DOHH2 (cell line): ENCODE results near the gene ELOA.

Experiments
- EZH2phosphoT487 ChIP-seq: fragments of 200-600 bp; sonication (generic); IDR thresholded peaks from 2 replicates; pipeline ENCODE4 v1.6.1; 2017; ENCODE audit warnings: borderline replicate concordance, mild to moderate bottlenecking, antibody characterized with exemption, low read length, moderate library complexity, mixed read lengths
- TF ChIP-seq, protein P1 (sequence below): fragments of 200-600 bp; sonication (generic); IDR thresholded peaks from one replicate; pipeline ENCODE4 v1.5.1; 2014; ENCODE audit warnings: antibody characterized with exemption, mild to moderate bottlenecking, low read depth, low read length; ENCODE audit not compliant: poor library complexity, severe bottlenecking

DNA sequence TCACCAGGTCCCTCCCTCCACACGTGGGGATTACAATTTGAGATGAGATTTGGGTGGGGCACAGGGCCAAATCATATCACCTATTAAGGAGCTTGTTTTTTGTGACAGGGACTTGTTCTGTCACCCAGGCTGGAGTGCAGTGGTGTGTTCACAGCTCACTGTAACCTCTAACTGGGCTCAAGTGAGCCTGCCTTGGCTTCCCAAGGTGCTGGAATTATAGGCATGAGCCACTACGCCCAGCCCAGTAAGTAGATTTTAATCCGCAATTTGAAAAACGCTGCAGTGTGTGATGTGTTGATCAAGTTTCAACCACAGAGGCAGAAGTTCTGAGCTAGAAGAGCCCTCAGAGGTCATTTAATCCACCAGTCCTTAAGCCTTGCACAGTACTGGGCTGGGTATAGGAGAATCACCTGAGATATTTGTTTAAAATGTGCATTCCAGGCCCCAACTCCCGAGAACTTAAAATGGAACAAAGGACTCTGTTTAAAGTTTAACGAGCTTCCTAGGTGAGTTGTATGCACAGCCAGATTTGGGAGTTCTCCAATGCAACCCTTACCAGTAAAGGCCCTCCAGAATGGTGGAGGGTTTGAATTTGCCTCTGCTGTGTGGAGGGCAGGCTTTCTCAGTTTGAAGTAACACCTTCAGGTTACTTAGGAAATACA is 38.3 kb upstream of the ELOA start:
- TF ChIP-seq, protein P1, sequence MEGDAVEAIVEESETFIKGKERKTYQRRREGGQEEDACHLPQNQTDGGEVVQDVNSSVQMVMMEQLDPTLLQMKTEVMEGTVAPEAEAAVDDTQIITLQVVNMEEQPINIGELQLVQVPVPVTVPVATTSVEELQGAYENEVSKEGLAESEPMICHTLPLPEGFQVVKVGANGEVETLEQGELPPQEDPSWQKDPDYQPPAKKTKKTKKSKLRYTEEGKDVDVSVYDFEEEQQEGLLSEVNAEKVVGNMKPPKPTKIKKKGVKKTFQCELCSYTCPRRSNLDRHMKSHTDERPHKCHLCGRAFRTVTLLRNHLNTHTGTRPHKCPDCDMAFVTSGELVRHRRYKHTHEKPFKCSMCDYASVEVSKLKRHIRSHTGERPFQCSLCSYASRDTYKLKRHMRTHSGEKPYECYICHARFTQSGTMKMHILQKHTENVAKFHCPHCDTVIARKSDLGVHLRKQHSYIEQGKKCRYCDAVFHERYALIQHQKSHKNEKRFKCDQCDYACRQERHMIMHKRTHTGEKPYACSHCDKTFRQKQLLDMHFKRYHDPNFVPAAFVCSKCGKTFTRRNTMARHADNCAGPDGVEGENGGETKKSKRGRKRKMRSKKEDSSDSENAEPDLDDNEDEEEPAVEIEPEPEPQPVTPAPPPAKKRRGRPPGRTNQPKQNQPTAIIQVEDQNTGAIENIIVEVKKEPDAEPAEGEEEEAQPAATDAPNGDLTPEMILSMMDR: no peak
- TF ChIP-seq EZH2phosphoT487: no peak
